ENCODE results near the gene SURF4.

SURF4 gene

DNA sequence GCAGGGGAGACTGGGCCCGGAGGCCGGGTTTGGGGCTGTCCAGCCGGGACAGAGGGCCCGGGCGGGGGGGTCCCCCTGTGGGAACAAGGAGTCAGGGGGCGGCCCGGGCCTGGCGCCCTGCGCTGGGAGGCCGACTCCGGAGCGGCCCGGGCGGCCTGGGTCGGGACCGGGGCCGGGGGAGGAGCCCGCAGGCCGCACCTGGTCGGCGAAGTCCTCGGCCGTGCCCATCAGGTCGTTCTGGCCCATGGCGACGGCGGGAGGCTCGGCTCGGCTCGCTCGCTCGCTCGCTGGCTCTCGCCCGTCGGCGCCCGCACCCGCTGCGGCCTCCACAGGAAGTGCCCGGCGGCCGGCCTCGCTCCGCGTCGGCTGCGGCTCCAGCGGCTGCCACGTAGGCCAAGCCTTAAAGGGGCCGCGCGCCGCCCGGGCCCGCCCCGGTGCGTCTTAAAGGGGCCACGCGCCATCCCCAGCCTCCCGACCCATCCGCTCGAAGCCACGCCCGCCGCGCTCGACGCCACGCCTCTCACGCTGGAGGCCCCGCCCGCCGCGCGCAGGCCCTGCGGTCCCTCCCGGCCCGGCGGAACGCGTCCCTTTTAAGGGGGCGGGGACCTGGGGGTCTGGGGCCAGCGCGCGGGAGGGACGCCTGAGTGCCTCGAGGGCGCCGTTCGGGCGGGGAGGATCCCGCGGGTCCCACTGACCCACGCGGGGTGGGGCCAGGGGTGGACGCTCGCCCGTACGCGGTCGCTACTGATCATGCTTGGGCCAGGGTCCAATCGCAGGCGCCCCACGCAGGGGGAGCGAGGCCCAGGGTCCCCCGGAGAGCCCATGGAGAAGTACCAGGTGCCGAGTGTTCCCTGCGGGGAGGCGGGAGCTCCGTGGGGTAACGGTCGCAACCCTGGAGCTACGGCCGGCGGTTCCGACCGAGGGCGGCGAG, at the start of gene SURF4, which contains the start of gene STKLD1:
SURF4 (minus strand) TSS at position 337 of the 931 bp plus-strand sequence; CDS start at position 246, 91 bp downstream.
STKLD1 (plus strand) TSS at position 643 of the 931 bp plus-strand sequence; CDS start at position 751, 108 bp downstream.
- peak; percentile 82 to 97 (median 90) for DNase-seq (ENCODE audit: low read depth in 3 of 3, low spot score in 1 of 3)

GRCh38 chr9:133425049-133425632, 49.3 kb upstream of the SURF4 start:
- no peak for DNase-seq (ENCODE audit: low read depth in 3 of 3, low spot score in 1 of 3)

DNA sequence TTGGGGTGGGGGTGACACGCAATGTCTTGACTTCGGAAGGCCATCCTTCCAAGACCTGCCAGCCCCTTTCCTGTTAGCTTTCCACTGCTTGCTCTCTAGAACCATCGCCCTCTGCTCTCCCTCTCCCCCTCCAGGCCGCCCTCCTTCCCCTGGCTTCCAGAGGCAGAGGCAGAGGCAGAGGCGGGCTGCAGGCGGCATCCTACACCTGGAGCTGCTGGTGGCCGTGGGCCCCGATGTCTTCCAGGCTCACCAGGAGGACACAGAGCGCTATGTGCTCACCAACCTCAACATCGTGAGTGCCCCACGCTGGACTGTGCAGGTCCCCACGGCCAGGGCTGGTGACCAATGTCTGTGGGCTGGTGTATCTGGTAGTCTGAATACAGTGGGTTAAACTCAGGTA, 48.3 kb upstream of the SURF4 start:
- no peak for DNase-seq (ENCODE audit: low read depth in 3 of 3, low spot score in 1 of 3)

DNA sequence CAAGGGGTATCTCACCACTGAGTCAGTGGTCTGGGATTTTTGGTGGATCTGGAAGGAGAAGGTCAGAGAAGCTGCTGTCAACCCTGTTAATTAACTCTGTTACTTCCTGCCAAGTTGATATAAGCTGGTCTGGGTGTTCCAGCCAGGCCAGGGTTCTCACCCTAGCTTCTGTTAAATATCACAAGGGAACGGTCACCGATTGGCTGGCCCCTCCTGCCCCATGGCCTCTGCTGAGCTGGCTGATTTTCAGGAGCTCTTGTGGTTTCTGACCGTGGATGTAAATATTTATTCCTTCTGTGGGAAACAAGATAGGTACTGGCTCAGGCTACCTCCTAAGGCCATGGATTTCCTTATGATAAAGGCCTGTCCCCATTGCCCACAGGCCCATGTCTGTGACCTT, 47.4 kb upstream of the SURF4 start:
- DNase-seq (ENCODE audit: low read depth in 3 of 3, low spot score in 1 of 3), result no peak

DNA sequence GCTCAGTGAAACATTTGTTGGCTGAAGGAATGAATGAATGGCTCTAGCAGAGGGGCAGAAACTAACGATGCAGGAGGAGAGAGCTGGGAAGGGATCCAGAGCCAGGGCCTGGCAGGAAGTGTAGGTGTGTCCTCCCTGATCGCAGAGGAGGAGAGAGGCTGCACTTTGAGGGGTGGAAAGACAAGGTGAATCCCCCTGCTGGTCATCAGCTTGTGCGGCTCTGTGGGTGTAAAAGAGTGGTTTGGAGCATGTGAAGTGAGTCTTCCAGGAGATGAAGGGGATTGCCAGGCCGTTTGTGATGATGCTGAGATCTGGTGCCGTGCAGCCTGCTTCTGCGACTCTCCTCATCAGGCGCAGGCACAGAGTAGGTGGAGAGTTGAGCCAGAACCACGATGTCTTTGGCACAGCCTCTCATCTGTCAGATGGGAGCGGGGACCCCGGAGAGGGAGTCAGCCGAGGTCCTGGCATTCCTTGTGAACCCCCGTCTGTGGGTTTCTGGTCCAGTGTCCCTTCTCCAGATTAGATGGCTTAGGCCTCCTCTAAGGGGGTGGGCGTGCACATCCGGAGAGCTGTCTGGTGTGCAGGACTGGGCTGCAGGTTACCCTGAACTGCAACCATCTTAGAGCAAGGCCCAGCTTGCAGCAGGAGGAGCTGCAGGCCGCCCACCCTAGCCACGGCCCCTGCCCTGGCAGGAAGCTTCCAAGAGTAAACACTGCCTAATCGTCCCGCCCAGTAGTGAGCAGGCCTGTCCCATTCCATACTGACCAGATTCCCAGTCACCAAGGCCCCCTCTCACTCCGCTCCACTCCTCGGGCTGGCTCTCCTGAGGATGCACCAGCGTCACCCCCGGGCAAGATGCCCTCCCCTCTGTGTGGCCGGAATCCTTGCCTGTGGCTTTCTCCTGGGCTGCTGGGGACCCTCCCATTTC, 46.0 kb upstream of the SURF4 start, which contains the start of gene ADAMTS13:
ADAMTS13 (plus strand) TSS at position 753 of the 928 bp plus-strand sequence; CDS start at position 830, 77 bp downstream.
- no peak for DNase-seq (ENCODE audit: low read depth in 3 of 3, low spot score in 1 of 3)

- no peak for DNase-seq (ENCODE audit: low read depth in 3 of 3, low spot score in 1 of 3)
These were observed 44.5 kb upstream of the SURF4 start for GRCh38 chr9:133420392-133420827.

DNA sequence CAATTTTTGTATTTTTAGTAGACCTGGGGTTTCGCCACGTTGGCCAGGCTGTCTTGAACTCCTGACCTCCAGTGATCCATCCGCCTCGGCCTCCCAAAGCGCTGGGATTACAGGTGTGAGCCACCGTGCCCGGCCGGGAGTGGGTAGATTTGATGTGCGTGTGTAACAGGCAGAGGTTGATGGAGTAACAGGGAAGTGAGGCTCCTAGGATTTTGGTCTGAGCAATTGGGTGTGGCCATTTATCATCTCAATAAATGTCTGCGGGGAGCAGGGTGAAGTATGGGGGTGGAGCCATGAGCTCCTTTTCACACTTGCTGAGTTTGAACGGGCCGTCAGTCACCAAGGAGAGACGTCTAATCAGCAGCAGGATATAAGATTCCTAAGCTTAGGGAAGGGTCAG, 43.1 kb upstream of the SURF4 start:
- DNase-seq (ENCODE audit: low read depth in 3 of 3, low spot score in 1 of 3), result no peak

DNA sequence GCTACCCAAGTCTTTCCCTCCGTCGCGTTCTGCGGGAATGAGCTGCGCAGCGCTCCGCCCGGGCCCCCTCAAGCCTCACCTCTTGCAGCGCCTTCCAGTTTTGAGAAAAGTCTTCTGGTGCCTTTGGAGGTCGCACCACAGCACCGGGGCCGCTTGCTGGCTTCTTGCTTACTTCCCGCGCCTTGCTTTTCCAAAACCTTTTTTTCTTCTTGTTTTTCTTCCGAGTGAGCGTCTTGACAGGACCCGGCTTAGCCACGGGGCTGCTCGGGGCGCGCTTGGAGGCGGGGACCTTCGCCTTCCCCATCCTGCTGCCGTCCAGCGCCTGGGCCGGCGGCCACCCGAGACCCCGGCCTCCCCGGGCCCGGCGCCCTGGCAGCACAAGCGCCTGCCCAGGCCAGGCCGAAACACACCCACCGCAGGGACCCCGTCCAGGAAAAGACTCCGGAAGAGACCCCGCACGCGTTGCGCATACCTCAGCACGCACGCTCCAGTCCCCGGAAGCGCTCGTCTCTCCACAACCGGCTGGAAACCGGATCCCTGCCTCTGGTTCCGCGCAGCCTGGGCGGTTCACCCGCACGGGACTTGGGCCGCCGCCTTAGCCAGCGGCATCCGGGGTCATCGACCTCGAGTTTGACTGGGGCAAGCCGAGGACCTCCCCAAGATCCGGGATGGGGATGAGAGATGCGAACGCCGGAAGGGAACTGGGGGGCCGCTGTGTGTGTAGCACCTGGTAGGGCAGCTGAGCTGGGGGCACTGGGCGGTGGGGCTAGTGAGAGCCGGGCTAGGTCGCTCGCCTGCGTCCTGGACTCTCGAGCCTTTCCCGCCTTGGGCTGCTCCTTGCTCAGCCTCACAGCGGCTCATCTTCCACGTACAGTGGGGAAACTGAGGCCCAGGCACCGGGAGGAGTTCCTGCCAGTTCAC, 41.9 kb upstream of the SURF4 start, which contains the start of gene REXO4:
REXO4 (minus strand) TSS at position 470 of the 921 bp plus-strand sequence; CDS start at position 304, 166 bp downstream.
- peak; percentile 51 to 79 (median 65) for DNase-seq (ENCODE audit: low read depth in 3 of 3, low spot score in 1 of 3)

- no peak for DNase-seq (ENCODE audit: low read depth in 3 of 3, low spot score in 1 of 3)
These were observed 39.3 kb upstream of the SURF4 start for GRCh38 chr9:133415170-133415569.

DNA sequence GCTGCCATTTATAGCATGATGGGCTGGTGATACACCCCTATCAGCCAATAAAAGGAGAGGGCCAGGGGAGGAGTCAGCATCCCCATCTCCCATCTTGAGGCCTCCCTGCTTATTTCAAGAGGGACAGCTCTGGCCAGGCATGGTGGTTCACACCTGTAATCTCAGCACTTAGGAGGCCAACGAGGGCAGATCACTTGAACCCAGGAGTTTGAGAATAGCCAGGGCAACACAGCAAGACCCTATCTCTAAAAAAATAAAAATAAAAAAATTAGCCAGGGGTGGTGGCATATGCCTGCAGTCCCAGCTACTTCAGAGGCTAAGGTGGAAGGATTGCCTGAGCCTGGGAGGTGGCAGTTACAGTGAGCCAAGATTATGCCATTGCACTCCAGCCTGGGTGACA, 32.2 kb upstream of the SURF4 start:
- DNase-seq (ENCODE audit: low read depth in 3 of 3, low spot score in 1 of 3), result no peak

GRCh38 chr9:133406480-133407307, 30.8 kb upstream of the SURF4 start:
- DNase-seq (ENCODE audit: low read depth in 3 of 3, low spot score in 1 of 3), result peak; percentile 47 to 66 (median 65)

DNA sequence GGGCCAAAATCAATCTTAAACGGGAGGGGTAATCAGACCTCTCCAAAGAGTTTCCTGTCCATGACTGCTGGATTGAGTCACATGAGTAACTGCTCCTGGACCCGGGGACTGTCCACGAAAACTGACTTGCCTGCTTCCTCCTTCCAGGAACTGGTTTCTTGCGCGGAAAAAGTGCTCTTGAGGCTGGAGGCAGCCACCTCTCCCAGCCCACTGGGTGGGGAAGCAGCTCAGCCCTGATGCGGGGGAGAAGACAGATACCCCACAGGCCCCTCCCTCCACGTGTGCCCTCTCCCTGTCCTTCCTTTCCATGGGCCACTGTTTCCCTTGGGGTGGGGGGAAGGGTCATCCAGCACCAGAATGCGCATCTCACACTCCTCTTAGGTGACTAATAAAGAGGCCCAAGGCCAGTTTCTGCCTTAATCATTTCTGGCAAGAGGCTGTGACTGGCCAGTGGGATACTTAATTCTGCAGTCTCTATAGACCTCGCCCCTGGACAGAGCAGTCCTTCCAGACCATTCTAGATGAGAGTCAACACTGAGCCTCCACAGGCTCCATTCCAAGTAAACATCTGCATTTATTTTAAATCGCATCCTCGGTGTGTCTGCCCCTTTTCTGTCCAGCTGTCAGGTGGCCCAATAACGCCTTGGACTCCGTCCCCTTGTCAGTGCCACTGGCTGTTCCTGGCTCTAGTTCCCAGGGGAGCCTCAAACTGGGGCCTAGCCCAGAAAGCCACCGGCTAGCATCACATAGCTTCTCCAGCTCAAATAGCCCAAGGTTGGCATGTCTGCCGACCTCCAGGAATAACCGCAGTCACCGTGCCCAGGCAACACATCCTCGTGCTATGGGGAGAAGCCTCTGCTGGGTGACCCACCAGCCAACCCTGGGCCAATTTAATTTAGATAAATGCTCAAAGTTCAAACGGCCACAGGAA, 29.9 kb upstream of the SURF4 start:
- no peak for DNase-seq (ENCODE audit: low read depth in 3 of 3, low spot score in 1 of 3)

GRCh38 chr9:133404454-133405002, 28.7 kb upstream of the SURF4 start:
- DNase-seq (ENCODE audit: low read depth in 3 of 3, low spot score in 1 of 3), result no peak

DNA sequence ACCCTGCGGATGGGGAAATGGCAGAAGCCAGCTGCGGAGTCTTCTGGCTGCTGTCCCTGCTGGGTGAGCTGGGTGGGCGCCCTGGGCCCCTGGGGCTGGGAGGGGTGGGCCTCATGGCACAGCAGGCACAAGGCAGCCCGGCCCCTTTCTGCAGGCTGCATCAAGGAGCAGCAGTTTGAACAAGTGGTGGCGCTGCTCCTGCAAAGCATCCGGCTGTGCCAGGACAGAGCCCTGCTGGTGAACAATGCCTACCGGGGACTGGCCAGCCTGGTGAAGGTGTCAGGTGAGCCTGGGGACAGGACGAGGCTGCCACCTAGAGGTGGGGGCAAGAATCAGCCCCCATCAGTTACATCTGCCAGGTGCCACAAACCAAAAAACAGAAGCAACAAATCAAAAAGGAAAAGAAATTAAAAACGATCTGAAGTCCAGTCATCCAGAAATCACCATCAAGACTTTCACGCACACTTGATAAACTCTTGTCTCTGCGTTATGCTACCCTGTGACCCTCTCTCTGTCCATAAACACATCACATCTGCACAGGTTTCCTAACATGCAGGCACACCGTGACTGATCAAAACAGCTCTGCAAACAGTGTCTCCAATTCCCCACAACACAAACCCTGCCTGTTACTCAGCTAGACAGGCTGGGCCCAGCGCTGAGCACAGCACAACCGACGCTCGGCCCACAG, 28.1 kb upstream of the SURF4 start:
- DNase-seq (ENCODE audit: low read depth in 3 of 3, low spot score in 1 of 3), result peak; percentile 21 to 46 (median 46)

- DNase-seq (ENCODE audit: low read depth in 3 of 3, low spot score in 1 of 3), result no peak
These were observed 26.8 kb upstream of the SURF4 start for GRCh38 chr9:133402689-133403088.

- no peak for DNase-seq (ENCODE audit: low read depth in 3 of 3, low spot score in 1 of 3)
These were observed 25.7 kb upstream of the SURF4 start for GRCh38 chr9:133401588-133401987.

DNA sequence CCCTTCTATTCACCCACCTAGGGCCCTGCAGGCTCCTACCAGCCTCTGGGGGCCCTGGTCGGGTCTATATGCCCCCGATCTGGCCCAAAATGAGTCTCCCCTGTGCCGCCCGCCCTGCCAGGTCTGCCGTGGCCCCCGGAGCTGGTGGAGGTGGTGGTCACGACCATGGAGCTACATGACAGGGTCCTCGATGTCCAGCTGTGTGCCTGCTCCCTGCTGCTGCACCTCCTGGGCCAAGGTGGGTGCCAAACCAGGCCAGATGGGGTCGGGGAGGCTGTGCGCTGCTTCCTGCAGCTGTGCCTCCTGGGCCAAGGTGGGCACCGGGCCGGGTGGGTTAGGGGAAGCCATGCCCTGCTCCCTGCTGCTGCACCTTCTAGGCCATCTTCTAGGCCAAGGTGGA, 24.4 kb upstream of the SURF4 start:
- no peak for DNase-seq (ENCODE audit: low read depth in 3 of 3, low spot score in 1 of 3)
